Activated naive CD8-positive, alpha-beta T cell (primary cell): Measurements from ENCODE around the gene TCF7L2.

Experiments used
- H3K27ac Mint-ChIP-seq: one replicate; pipeline ENCODE4 v1.8.0; 2021; ENCODE audit warnings: mixed read lengths
- H3K27me3 Mint-ChIP-seq: one replicate; pipeline ENCODE4 v1.8.0; 2021; ENCODE audit warnings: mixed read lengths
- H3K36me3 Mint-ChIP-seq: one replicate; pipeline ENCODE4 v1.8.0; 2021; ENCODE audit warnings: mixed read lengths
- H3K4me1 Mint-ChIP-seq: one replicate; pipeline ENCODE4 v1.8.0; 2021; ENCODE audit warnings: low read depth, mixed read lengths
- H3K4me3 Mint-ChIP-seq: one replicate; pipeline ENCODE4 v1.8.0; 2021; ENCODE audit warnings: mild to moderate bottlenecking, mixed read lengths
- H3K9me3 Mint-ChIP-seq: one replicate; pipeline ENCODE4 v1.8.0; 2021; ENCODE audit warnings: low read depth, mixed read lengths

Gene TCF7L2

DNA sequence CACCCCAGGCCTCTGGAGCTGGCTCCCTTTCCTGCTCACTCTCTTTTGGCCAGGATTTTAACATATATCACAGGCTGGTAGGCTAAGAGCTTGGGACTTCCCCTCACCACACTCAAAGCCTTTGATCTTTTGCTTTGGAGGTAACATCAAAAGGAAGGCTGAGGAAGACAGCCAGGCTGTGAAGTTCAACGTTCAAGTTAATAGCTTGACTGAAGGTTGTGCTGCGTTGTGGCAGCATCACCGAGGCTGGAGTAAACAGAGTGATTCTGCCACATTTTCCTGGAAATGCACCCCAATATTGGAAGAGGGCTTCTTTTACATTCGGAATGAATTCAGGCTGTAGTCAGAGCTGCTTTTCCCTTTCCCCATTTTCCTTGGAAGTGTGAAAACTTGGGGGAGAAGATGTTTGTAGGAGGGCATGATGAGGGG is 57.3 kb downstream of the TCF7L2 start:
- peaks cover 12% of the 10 kb centered on the region for H3K36me3 Mint-ChIP-seq
- peak overlapping the region; percentile 79 for H3K4me3 Mint-ChIP-seq
- H3K9me3 Mint-ChIP-seq = no peaks in the 10 kb centered on the region
- H3K27me3 Mint-ChIP-seq = peaks cover 48% of the 10 kb centered on the region
- peak overlapping the region; percentile 18 for H3K27ac Mint-ChIP-seq
- H3K4me1 Mint-ChIP-seq = peaks cover 32% of the 10 kb centered on the region

DNA sequence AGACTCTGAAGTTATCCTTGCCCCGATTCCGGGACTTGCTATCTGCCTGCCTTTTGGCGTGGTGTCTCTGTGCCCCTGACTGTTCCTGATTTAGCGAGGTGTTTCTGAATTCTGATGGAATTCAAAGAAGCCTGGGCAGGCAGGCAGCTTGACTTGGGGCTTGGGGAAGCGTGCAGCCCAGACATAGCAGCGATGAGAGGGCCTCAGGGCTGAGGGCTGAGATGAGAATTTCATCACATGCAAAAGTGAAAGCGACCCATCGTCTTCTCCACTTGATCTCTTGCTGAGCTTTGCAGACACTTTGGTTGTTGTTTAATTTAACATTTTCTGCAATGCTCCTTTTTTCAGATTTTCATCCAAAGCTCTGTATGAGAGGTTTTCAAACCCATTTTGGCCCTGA is 57.8 kb downstream of the TCF7L2 start:
- H3K4me1 Mint-ChIP-seq = peaks cover 32% of the 10 kb centered on the region
- peak overlapping the region; percentile 79 for H3K4me3 Mint-ChIP-seq
- H3K27ac Mint-ChIP-seq = no peak overlapping the region
- H3K36me3 Mint-ChIP-seq = peaks cover 12% of the 10 kb centered on the region
- H3K27me3 Mint-ChIP-seq = peaks cover 48% of the 10 kb centered on the region
- no peaks in the 10 kb centered on the region for H3K9me3 Mint-ChIP-seq

DNA sequence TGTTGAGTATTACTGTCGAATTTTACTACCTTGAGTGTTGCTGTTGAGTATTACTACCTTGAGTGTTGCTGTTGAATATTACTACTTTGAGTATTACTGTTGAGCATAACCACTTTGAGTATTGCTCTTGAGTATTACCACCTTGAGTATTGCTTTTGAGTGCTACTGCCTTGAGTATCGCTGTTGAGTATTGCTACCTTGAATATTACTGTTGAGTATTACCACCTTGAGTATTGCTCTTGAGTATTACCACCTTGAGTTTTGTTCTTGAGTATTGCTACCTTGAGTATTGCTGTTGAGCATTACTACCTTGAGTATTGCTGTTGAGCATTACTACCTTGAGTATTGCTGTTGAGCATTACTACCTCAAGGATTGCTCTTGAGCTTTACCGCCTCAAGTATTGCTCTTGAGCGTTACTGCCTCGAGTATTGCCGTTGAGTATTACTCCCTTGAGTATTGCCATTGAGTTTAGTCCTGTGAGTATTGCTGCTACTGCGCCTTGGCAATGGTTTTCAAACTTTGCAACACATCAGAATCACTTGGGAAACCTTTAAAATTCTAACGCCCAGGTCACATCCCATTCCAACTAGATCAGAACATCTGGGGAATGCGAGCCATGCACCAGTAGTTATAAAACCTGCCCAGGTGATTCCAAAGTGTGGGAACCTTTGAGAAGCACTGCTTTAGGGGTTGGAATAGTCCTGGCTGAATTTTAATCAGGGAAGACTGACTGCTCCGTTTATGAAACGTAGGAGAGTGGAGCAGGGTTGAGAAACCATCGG is 61.7 kb downstream of the TCF7L2 start:
- no peaks in the 10 kb centered on the region for H3K9me3 Mint-ChIP-seq

DNA sequence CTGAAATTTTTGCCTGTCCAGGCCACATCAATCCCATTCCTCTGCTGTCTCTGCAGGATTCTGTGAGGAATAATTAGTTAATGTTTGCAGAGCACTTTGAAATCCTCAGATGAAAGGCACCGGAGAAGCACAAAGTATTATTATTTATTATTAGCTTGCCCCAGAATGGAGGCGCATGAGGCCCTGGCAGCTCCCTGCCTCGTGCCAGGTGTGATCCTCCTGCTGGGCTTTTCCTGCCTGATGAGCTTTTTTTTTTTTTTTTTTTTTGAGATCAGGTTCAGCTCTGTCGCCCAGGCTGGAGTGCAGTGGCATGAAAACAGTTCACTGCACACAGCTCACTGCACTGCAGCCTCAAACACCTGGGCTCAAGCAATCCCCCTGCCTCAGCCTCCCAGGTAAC is 65.2 kb downstream of the TCF7L2 start:
- H3K36me3 Mint-ChIP-seq = peaks cover 8% of the 10 kb centered on the region
- peaks cover 15% of the 10 kb centered on the region for H3K27me3 Mint-ChIP-seq
- H3K4me1 Mint-ChIP-seq = no peaks in the 10 kb centered on the region
- H3K9me3 Mint-ChIP-seq = no peaks in the 10 kb centered on the region
- H3K4me3 Mint-ChIP-seq = no peak overlapping the region
- H3K27ac Mint-ChIP-seq = no peak overlapping the region

More for the DNA sequence above, 61.7 kb downstream of the TCF7L2 start:
- Mint-ChIP-seq H3K4me3 (no peak overlapping the region), H3K27ac (no peak overlapping the region), H3K4me1 (peaks cover 20% of the 10 kb centered on the region), H3K36me3 (peaks cover 8% of the 10 kb centered on the region), H3K27me3 (peaks cover 27% of the 10 kb centered on the region)

DNA sequence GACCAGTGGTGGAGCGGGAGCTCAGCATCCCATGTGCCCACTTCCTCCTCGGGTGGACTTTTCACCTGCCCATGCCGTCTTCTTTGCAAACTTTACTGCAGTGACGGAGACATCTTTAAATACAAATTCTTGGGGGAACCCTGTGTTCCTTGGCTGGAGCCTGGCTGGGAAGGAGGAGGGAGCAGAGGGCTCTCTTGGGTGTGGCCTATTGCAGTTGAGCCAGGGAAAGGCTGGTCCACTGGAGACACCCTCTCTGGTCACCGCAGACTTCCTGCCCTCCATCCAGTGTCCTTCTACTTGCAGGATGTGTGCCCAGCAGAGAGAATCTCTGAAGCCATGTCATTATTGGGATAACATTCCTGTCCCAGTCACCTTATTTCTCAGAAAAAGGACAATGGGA is 67.3 kb downstream of the TCF7L2 start:
- H3K4me3 Mint-ChIP-seq = no peak overlapping the region
- H3K4me1 Mint-ChIP-seq = no peaks in the 10 kb centered on the region
- peaks cover 2% of the 10 kb centered on the region for H3K27me3 Mint-ChIP-seq
- H3K36me3 Mint-ChIP-seq = no peaks in the 10 kb centered on the region
- H3K9me3 Mint-ChIP-seq = no peaks in the 10 kb centered on the region
- H3K27ac Mint-ChIP-seq = no peak overlapping the region

- Mint-ChIP-seq H3K9me3 (no peaks in the 10 kb centered on the region), H3K4me1 (no peaks in the 10 kb centered on the region), H3K4me3 (no peak overlapping the region), H3K27ac (no peak overlapping the region), H3K36me3 (no peaks in the 10 kb centered on the region), H3K27me3 (peaks cover 2% of the 10 kb centered on the region)
Measured at GRCh38 chr10:113018034-113018433, 68.0 kb downstream of the TCF7L2 start.

DNA sequence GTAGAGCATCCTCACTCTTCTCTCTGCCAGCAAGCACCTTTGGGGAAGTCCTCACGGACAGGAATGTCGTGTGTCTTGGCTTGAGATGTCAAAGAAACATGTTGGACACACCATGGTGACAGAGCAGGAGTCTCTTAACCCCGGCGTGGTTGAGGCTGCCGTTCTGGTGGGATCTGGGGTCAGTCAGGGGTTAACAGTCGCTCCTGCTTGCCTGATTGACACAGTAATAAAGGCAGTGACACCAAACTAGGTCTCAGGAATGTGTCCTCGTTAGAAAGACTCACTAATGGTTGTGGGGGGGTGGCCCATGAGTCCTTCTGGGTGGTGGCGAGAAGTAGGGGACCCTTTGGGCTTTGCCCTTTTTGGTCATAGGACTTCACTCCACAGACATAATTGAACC is 69.0 kb downstream of the TCF7L2 start:
- H3K27me3 Mint-ChIP-seq = peaks cover 2% of the 10 kb centered on the region
- H3K4me3 Mint-ChIP-seq = no peak overlapping the region
- H3K27ac Mint-ChIP-seq = no peak overlapping the region
- H3K4me1 Mint-ChIP-seq = no peaks in the 10 kb centered on the region
- no peaks in the 10 kb centered on the region for H3K9me3 Mint-ChIP-seq
- H3K36me3 Mint-ChIP-seq = no peaks in the 10 kb centered on the region

GRCh38 chr10:113019692-113020474 is 69.8 kb downstream of the TCF7L2 start:
- H3K9me3 Mint-ChIP-seq = no peaks in the 10 kb centered on the region

DNA sequence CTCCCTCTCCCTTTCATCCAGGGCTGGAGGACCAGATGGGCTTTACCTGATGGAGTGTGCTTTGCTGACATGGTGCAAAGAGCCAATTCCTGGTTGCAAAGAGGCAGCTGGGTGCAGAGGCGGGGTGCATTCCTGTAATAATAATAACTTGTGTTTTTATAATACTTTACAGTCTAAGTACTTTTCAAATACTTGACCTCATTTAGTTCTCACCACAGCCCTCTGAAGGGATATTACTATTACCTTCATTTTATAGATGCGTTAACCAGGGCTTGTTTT is 70.4 kb downstream of the TCF7L2 start:
- Mint-ChIP-seq H3K27me3 (peaks cover 2% of the 10 kb centered on the region), H3K36me3 (no peaks in the 10 kb centered on the region), H3K27ac (no peak overlapping the region), H3K4me1 (no peaks in the 10 kb centered on the region), H3K9me3 (no peaks in the 10 kb centered on the region), H3K4me3 (no peak overlapping the region)

More at GRCh38 chr10:113019692-113020474, 69.8 kb downstream of the TCF7L2 start:
- Mint-ChIP-seq H3K4me1 (no peaks in the 10 kb centered on the region), H3K27ac (no peak overlapping the region), H3K27me3 (peaks cover 2% of the 10 kb centered on the region), H3K4me3 (no peak overlapping the region), H3K36me3 (no peaks in the 10 kb centered on the region)

GRCh38 chr10:113020838-113021237 is 70.8 kb downstream of the TCF7L2 start:
- Mint-ChIP-seq H3K27me3 (peaks cover 2% of the 10 kb centered on the region), H3K4me1 (no peaks in the 10 kb centered on the region), H3K4me3 (no peak overlapping the region), H3K9me3 (no peaks in the 10 kb centered on the region), H3K36me3 (no peaks in the 10 kb centered on the region), H3K27ac (no peak overlapping the region)

- Mint-ChIP-seq H3K27ac (no peak overlapping the region), H3K4me1 (no peaks in the 10 kb centered on the region), H3K27me3 (peaks cover 2% of the 10 kb centered on the region), H3K36me3 (no peaks in the 10 kb centered on the region), H3K9me3 (no peaks in the 10 kb centered on the region), H3K4me3 (no peak overlapping the region)
Measured at GRCh38 chr10:113021268-113022040, 71.4 kb downstream of the TCF7L2 start.

DNA sequence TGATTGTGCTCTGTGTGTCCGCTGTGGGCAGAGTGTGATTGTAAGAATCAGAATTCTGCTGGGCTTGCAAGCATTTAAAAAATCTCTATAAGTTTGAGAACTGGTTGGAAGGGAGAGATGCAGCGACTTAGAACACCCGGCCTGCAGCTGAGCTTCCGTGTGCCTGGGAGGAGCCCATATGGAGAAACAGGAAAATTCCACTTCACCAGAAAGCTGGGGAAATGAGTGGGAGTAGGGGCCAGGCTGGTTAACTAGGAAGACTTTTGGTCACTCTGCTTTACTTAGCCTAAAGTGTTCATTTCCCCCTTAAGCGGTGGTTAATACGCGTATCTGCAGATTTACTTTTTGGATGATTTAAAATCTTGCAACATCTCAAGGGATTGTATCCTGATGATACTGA is 72.2 kb downstream of the TCF7L2 start:
- Mint-ChIP-seq H3K27me3 (no peaks in the 10 kb centered on the region), H3K27ac (no peak overlapping the region), H3K9me3 (no peaks in the 10 kb centered on the region), H3K4me3 (no peak overlapping the region), H3K36me3 (no peaks in the 10 kb centered on the region), H3K4me1 (no peaks in the 10 kb centered on the region)

DNA sequence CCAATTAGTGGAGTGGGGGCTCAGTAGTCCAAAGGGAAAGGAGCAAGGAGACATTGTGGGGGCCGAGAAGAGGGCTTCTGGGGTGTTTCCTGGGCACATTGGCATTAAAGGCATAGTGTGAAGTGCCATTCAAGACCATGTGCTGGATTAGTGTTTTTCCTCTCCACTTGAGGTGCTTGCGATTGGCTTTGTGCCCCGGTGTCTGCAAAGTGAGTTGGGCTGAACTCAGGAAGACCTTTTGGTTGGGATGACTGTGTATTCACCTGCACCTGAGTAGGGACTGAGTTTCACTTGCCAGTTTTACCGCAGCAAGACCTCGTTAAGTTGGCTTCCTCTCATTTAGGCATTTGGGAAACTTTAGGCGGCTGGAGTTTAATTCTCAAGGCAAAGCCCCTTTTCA is 73.0 kb downstream of the TCF7L2 start:
- no peaks in the 10 kb centered on the region for H3K27me3 Mint-ChIP-seq
- H3K4me1 Mint-ChIP-seq = no peaks in the 10 kb centered on the region
- no peak overlapping the region for H3K4me3 Mint-ChIP-seq
- H3K27ac Mint-ChIP-seq = no peak overlapping the region
- no peaks in the 10 kb centered on the region for H3K9me3 Mint-ChIP-seq
- no peaks in the 10 kb centered on the region for H3K36me3 Mint-ChIP-seq

DNA sequence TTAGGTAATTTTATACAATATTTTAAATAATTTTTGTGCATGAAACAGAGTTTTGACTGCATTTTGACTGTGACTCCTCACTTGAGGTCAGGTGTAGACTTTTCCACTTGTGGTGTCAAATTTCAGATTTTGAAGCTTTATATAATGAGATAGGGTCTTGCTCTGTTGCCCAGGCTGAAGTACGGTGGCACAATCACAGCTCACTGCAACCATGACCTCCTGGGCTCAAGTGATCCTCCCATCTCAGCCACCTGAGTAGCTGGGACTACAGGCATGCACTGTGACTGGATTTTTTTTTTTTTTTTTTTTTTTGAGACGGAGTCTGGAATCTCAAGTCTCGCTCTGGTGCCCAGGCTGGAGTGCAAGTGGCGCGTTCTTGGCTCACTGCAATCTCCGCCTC is 74.9 kb downstream of the TCF7L2 start:
- Mint-ChIP-seq H3K4me3 (no peak overlapping the region), H3K27me3 (no peaks in the 10 kb centered on the region), H3K36me3 (peaks cover 2% of the 10 kb centered on the region), H3K9me3 (no peaks in the 10 kb centered on the region), H3K4me1 (no peaks in the 10 kb centered on the region), H3K27ac (no peak overlapping the region)

GRCh38 chr10:113025487-113025886 is 75.4 kb downstream of the TCF7L2 start:
- H3K36me3 Mint-ChIP-seq = peaks cover 2% of the 10 kb centered on the region
- no peak overlapping the region for H3K4me3 Mint-ChIP-seq
- no peaks in the 10 kb centered on the region for H3K27me3 Mint-ChIP-seq
- H3K27ac Mint-ChIP-seq = no peak overlapping the region
- no peaks in the 10 kb centered on the region for H3K4me1 Mint-ChIP-seq
- no peaks in the 10 kb centered on the region for H3K9me3 Mint-ChIP-seq
